HUES64 (cell line): ENCODE measurements around the gene RCL1.

Source experiments
- H3K27ac ChIP-seq: 2 replicates; pipeline ENCODE4 v1.7.0; 2013; ENCODE audit warnings: low read depth, low read length, inconsistent platforms
- H3K27me3 ChIP-seq: 2 replicates; pipeline ENCODE4 v1.6.1; 2013; ENCODE audit warnings: mild to moderate bottlenecking, low read length; ENCODE audit not compliant: insufficient read depth
- H3K36me3 ChIP-seq: 2 replicates; pipeline ENCODE4 v1.6.1; 2013; ENCODE audit warnings: mild to moderate bottlenecking, low read length; ENCODE audit not compliant: insufficient read depth
- H3K4me1 ChIP-seq: 2 replicates; pipeline ENCODE4 v1.6.1; 2013; ENCODE audit warnings: mild to moderate bottlenecking, low read length, moderate library complexity; ENCODE audit not compliant: insufficient read depth
- H3K4me3 ChIP-seq: 2 replicates; pipeline ENCODE4 v1.5.1; 2013; ENCODE audit warnings: mild to moderate bottlenecking, low read length, moderate library complexity
- H3K9ac ChIP-seq: 2 replicates; pipeline ENCODE4 v1.6.1; 2013; ENCODE audit warnings: mild to moderate bottlenecking, low read depth, low read length
- H3K9me3 ChIP-seq: 2 replicates; pipeline ENCODE4 v1.6.1; 2013; ENCODE audit warnings: low read depth, low read length; ENCODE audit not compliant: insufficient read depth
- WGBS: fragments of 150-250, 120-280 bp; methylation state at CpG from one replicate; pipeline ENCODE4 v1.1.7; 2013; ENCODE audit warnings: missing lambda C conversion rate; 5-methylcytosine and 5-hydroxymethylcytosine counted together

Gene RCL1

GRCh38 chr9:4849369-4849768 is 56.6 kb downstream of the RCL1 start:
- Histone ChIP-seq H3K9ac (no peak overlapping the region), H3K27ac (no peak overlapping the region), H3K36me3 (peaks cover 80% of the 10 kb centered on the region), H3K27me3 (no peaks in the 10 kb centered on the region), H3K4me3 (no peak overlapping the region), H3K4me1 (0 out of 2 replicates have a peak, but pooled peaks cover 3% of the 10 kb centered on the region), H3K9me3 (no peaks in the 10 kb centered on the region)
- 97% methylated on average over 5 of the region's 5 CpGs for WGBS

- Histone ChIP-seq H3K4me1 (0 out of 2 replicates have a peak, but pooled peaks cover 3% of the 10 kb centered on the region), H3K36me3 (peaks cover 66% of the 10 kb centered on the region), H3K9me3 (no peaks in the 10 kb centered on the region), H3K9ac (no peak overlapping the region), H3K27me3 (no peaks in the 10 kb centered on the region), H3K4me3 (no peak overlapping the region), H3K27ac (no peak overlapping the region)
- 88% methylated on average over 9 of the region's 9 CpGs for WGBS
These were observed 58.0 kb downstream of the RCL1 start for GRCh38 chr9:4850603-4851310.

GRCh38 chr9:4852419-4852818 is 59.7 kb downstream of the RCL1 start:
- Histone ChIP-seq H3K27me3 (no peaks in the 10 kb centered on the region), H3K9ac (no peak overlapping the region), H3K4me1 (0 out of 2 replicates have a peak, but pooled peaks cover 3% of the 10 kb centered on the region), H3K4me3 (no peak overlapping the region), H3K36me3 (peaks cover 61% of the 10 kb centered on the region), H3K27ac (no peak overlapping the region), H3K9me3 (no peaks in the 10 kb centered on the region)
- WGBS = 98% methylated on average over 6 of the region's 6 CpGs

GRCh38 chr9:4854265-4854590 is 61.5 kb downstream of the RCL1 start:
- Histone ChIP-seq H3K4me1 (0 out of 2 replicates have a peak, but pooled peaks cover 3% of the 10 kb centered on the region), H3K36me3 (peaks cover 57% of the 10 kb centered on the region), H3K27me3 (no peaks in the 10 kb centered on the region), H3K9ac (no peak overlapping the region), H3K27ac (no peak overlapping the region), H3K9me3 (no peaks in the 10 kb centered on the region), H3K4me3 (no peak overlapping the region)
- WGBS = no CpG with 5 or more reads among the region's 1 CpG

GRCh38 chr9:4855841-4856240 is 63.1 kb downstream of the RCL1 start:
- no peak overlapping the region for H3K9ac ChIP-seq
- H3K9me3 ChIP-seq = no peaks in the 10 kb centered on the region
- H3K27me3 ChIP-seq = no peaks in the 10 kb centered on the region
- peaks cover 59% of the 10 kb centered on the region for H3K36me3 ChIP-seq
- no peak overlapping the region for H3K4me3 ChIP-seq
- H3K4me1 ChIP-seq = no peaks in the 10 kb centered on the region
- no peak overlapping the region for H3K27ac ChIP-seq
- WGBS = 97% methylated on average over 2 of the region's 2 CpGs

GRCh38 chr9:4857163-4857810 is 64.5 kb downstream of the RCL1 start:
- Histone ChIP-seq H3K27me3 (no peaks in the 10 kb centered on the region), H3K27ac (no peak overlapping the region), H3K4me3 (no peak overlapping the region), H3K9me3 (no peaks in the 10 kb centered on the region), H3K36me3 (peaks cover 58% of the 10 kb centered on the region), H3K9ac (no peak overlapping the region), H3K4me1 (no peaks in the 10 kb centered on the region)
- 82% methylated on average over 8 of the region's 8 CpGs for WGBS

GRCh38 chr9:4859035-4859434 is 66.3 kb downstream of the RCL1 start:
- Histone ChIP-seq H3K4me1 (no peaks in the 10 kb centered on the region), H3K27ac (no peak overlapping the region), H3K9ac (no peak overlapping the region), H3K4me3 (no peak overlapping the region), H3K36me3 (peaks cover 45% of the 10 kb centered on the region), H3K9me3 (no peaks in the 10 kb centered on the region), H3K27me3 (no peaks in the 10 kb centered on the region)
- WGBS = 92% methylated on average over 5 of the region's 6 CpGs

GRCh38 chr9:4860383-4860782 is 67.6 kb downstream of the RCL1 start:
- no peaks in the 10 kb centered on the region for H3K9me3 ChIP-seq
- H3K4me3 ChIP-seq = no peak overlapping the region
- H3K36me3 ChIP-seq = peaks cover 41% of the 10 kb centered on the region
- H3K9ac ChIP-seq = no peak overlapping the region
- 47% methylated on average over 2 of the region's 2 CpGs for WGBS
- H3K27ac ChIP-seq = no peak overlapping the region
- H3K27me3 ChIP-seq = no peaks in the 10 kb centered on the region
- no peaks in the 10 kb centered on the region for H3K4me1 ChIP-seq

- no peaks in the 10 kb centered on the region for H3K27me3 ChIP-seq
- peaks cover 41% of the 10 kb centered on the region for H3K36me3 ChIP-seq
- no peak overlapping the region for H3K9ac ChIP-seq
- H3K27ac ChIP-seq = no peak overlapping the region
- 92% methylated on average over 2 of the region's 2 CpGs for WGBS
- no peaks in the 10 kb centered on the region for H3K9me3 ChIP-seq
- H3K4me1 ChIP-seq = no peaks in the 10 kb centered on the region
- no peak overlapping the region for H3K4me3 ChIP-seq
These were observed 68.4 kb downstream of the RCL1 start for GRCh38 chr9:4861145-4861544.

GRCh38 chr9:4861736-4862451 is 69.2 kb downstream of the RCL1 start:
- H3K27ac ChIP-seq = no peak overlapping the region
- H3K9ac ChIP-seq = no peak overlapping the region
- no peak overlapping the region for H3K4me3 ChIP-seq
- WGBS = 93% methylated on average over 7 of the region's 7 CpGs
- H3K27me3 ChIP-seq = no peaks in the 10 kb centered on the region
- peaks cover 39% of the 10 kb centered on the region for H3K36me3 ChIP-seq
- no peaks in the 10 kb centered on the region for H3K9me3 ChIP-seq
- no peaks in the 10 kb centered on the region for H3K4me1 ChIP-seq

GRCh38 chr9:4862506-4863250 is 69.9 kb downstream of the RCL1 start:
- H3K4me3 ChIP-seq = no peak overlapping the region
- H3K4me1 ChIP-seq = no peaks in the 10 kb centered on the region
- H3K27me3 ChIP-seq = no peaks in the 10 kb centered on the region
- no peak overlapping the region for H3K9ac ChIP-seq
- 94% methylated on average over 6 of the region's 6 CpGs for WGBS
- H3K27ac ChIP-seq = no peak overlapping the region
- H3K9me3 ChIP-seq = no peaks in the 10 kb centered on the region
- peaks cover 31% of the 10 kb centered on the region for H3K36me3 ChIP-seq
